ENCODE measurements around the gene ZYG11B. TPM values are rescaled to one million over a fixed set of nuclear protein-coding genes. Genes with fewer than 3 reads are reported as not detected.

Gene ZYG11B
- total RNA-seq, 1 experiment from 2014 or later, result 20.6 TPM

GRCh38 chr1:52686830-52687229 is 39.4 kb upstream of the ZYG11B start:
- Mint-ChIP-seq H3K27ac (peak overlapping the region in 1 of 3 experiments; percentile 85; a peak in 2 of 7 replicates), H3K4me3 (no peak overlapping the region), H3K27me3 (ENCODE audit: low read depth) (no peaks in the 10 kb centered on the region), H3K9me3 (no peaks in the 10 kb centered on the region; a peak in 1 of 5 replicates), H3K4me1 (peaks cover 2 to 3% of the 10 kb centered on the region in 2 experiments), H3K36me3 (ENCODE audit: insufficient read depth in 1 of 3, low read depth in 3 of 3) (peaks cover 21 to 71% (median 46%) of the 10 kb centered on the region in 3 experiments; a peak in 6 of 7 replicates)
- no peak overlapping the region for H2AFZ ChIP-seq (ENCODE audit: low read length)
- no peaks in the 10 kb centered on the region for H3K9me3 ChIP-seq (ENCODE audit: control insufficient read depth, low read depth, low read length)
- no peak overlapping the region for H3K4me2 ChIP-seq (ENCODE audit: insufficient read depth, insufficient read length, low read length)
- H3K79me2 ChIP-seq (ENCODE audit: insufficient read depth, low read length), result no peaks in the 10 kb centered on the region
- no peak overlapping the region for H3K4ac ChIP-seq (ENCODE audit: low read depth, low read length)
- no peak overlapping the region for H3K56ac ChIP-seq (ENCODE audit: insufficient read length, low read depth, low read length)
- no peak overlapping the region for H2AK5ac ChIP-seq (ENCODE audit: insufficient read length, low read length)
- WGBS (ENCODE audit: extremely low coverage, insufficient read length, low lambda C conversion rate), result no CpG with 5 or more reads among the region's 5 CpGs
- no peak overlapping the region for H3K14ac ChIP-seq (ENCODE audit: insufficient read depth, low read length)
- H3K23ac ChIP-seq (ENCODE audit: insufficient read length, low read depth, low read length), result no peak overlapping the region
- no peak for TF ChIP-seq CTCF (conservative IDR thresholded peaks at IDR 0.05)
- no peak overlapping the region for H4K91ac ChIP-seq (ENCODE audit: insufficient read length, low read depth, low read length)
- H3K9ac ChIP-seq (ENCODE audit: extremely low read depth, insufficient read length, low read length), result no peak overlapping the region
- no peak for DNase-seq
- H4K8ac ChIP-seq (replicated peaks; ENCODE audit: insufficient read length, low read depth, low read length), result no peak overlapping the region
- no peaks in the 10 kb centered on the region for H4K20me1 ChIP-seq (ENCODE audit: control insufficient read depth, insufficient read depth, insufficient read length)
- H2BK5ac ChIP-seq (ENCODE audit: insufficient read length, low read length), result no peak overlapping the region
- H4K5ac ChIP-seq (ENCODE audit: insufficient read length, low read depth, low read length), result no peak overlapping the region
- H3K27ac ChIP-seq (ENCODE audit: insufficient read length, low read depth, low read length), result no peak overlapping the region
- no peak overlapping the region for H2BK15ac ChIP-seq (ENCODE audit: low read depth, low read length)
- no peak overlapping the region for H3K18ac ChIP-seq (ENCODE audit: insufficient read length, low read depth, low read length)
- H3K23me2 ChIP-seq (ENCODE audit: insufficient read length, low read depth, low read length, poor library complexity, severe bottlenecking), result no peaks in the 10 kb centered on the region
- H2BK20ac ChIP-seq (ENCODE audit: low read depth, low read length, poor library complexity, severe bottlenecking), result no peak overlapping the region
- no peak overlapping the region for H3T11ph ChIP-seq (ENCODE audit: low read length)
- H2BK120ac ChIP-seq (ENCODE audit: low read depth, low read length, poor library complexity, severe bottlenecking), result no peak overlapping the region
- no peaks in the 10 kb centered on the region for H3K27me3 ChIP-seq (ENCODE audit: insufficient read depth, low read length)
- no peaks in the 10 kb centered on the region for H3K79me1 ChIP-seq (ENCODE audit: insufficient read depth, low read depth, low read length, poor library complexity, severe bottlenecking)
- no peak overlapping the region for H2BK12ac ChIP-seq (ENCODE audit: insufficient read length, low read depth, low read length)
- H3K4me1 ChIP-seq (ENCODE audit: insufficient read depth, low read length), result no peaks in the 10 kb centered on the region

Data from H9 (cell line).